Measurements from ENCODE around the gene PHLDA2.

GRCh38 chr11:2881076-2881980 is 47.9 kb downstream of the PHLDA2 start:
- TF ChIP-seq RBAK (tag by site-specific recombination; IDR thresholded peaks at IDR 0.05): no peak
- no peak for TF ChIP-seq CTCF (tag by site-specific recombination; IDR thresholded peaks at IDR 0.05)
- no peak for TF ChIP-seq ZNF140 (tag by site-specific recombination; IDR thresholded peaks at IDR 0.05)
- TF ChIP-seq BCL11A (tag by site-specific recombination; IDR thresholded peaks at IDR 0.05; ENCODE audit: low read depth): no peak
- TF ChIP-seq YY1 (tag by site-specific recombination; IDR thresholded peaks at IDR 0.05): no peak
- no peak for TF ChIP-seq ZSCAN18 (tag by site-specific recombination; IDR thresholded peaks at IDR 0.05)
- no peak for TF ChIP-seq ZFHX2 (tag by site-specific recombination; conservative IDR thresholded peaks at IDR 0.05)
